HL-60/S4 treated with phorbol 12-myristate 13-acetate at 8.2 ng/mL for 4 days and 3 days (cell line): Measurements from ENCODE around the gene HLCS.

ENCODE experiments used
- in situ Hi-C: fragments of 300-500 bp; cut with MboI; formaldehyde crosslinking; loops from 2 replicates; pipeline ENCODE4 v1.15.0; 2022; ENCODE audit warnings: low sequenced_read_pairs

Gene HLCS

DNA sequence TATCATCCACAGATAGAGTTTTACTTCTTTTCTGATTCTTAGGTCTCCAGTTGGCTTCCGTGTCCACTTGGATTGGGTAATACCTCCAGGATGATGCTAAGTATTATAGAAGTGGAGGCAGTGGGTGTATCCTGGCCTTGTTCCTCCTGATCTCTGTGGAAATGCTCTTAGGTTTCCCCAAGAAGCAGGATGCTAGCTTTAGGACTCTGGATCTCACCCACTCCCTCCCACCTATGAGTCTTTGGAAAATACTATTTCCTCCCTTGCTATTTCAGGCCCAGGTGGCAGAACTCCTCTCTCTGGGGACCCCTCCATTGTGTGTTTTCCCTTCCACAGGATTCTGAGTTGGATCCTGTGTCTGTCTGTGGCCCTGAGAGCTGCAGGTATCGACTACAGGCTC is 180.9 kb downstream of the HLCS start:
- in situ Hi-C loops, result no loop called here

DNA sequence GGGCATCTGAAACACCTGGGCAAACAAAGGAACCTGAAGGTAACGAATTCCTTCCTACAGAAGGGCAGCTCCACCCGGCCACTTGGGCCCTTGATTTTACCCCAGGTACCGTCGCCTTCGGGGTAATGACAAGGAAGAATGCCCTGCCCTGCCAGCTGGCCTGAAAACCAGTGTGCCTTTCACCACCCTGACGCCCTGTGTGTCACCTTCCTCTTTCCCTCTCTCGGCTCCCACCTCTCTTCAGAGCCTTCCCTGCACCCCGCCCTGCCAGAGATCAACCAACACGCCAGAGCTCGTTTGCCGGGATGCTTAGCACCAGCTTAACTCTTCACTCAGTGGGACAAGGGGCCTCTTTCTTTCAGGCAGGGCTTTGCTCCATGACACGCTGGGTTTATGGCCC is 181.5 kb downstream of the HLCS start:
- in situ Hi-C loops, result no loop called here

DNA sequence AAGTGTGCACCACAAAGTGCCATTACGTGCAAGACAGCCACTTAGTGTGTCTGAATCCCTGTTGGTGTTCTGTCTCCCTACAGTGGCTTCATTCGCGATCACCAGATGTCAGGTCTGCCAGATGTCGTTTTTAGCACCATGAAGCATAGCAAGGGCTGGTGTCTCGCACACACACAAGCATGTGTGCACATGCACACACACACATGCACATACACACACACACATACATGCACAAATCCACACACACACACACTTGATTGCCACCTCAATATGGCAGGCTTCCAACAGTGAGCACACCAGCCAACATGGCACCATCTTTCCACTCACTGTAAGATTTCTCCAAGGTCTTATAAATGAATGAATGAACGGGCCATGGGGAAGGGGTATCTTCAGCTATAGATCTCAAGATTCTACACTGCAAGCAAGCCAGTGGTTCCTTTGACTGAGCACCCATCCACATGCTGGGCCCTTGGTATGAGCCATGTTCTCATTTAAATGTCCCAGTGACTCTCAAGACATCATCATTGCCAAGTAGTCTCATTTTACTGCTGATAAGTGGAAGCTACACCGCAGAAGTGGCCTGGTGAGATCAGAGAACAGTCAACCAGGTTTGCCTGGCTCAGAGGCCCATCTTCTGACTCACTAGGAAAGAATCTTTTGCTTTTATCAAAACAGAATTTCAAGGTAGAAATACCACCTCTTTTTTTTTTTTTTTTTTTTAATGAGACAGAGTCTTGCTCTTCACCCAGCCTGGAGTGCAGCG is 182.7 kb downstream of the HLCS start:
- in situ Hi-C loops, result no loop called here

DNA sequence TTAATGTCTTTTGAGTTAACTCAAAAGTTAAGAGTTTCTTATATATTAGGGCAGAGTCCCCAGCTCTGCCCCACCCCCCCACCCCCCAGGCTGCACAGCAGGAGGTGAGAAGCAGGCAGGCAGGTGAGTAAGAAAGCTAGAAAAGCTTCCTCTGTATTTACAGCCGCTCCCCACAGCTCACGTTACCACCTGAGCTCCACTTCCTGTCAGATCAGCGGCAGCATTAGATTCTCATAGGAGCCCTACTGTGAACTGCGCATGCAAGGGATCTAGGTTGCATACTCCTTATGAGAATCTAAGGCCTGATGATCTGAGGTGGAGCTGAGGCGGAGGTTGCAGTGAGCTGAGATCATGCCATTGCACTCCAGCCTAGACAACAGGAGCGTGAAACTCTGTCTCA is 185.6 kb downstream of the HLCS start:
- in situ Hi-C loops, result no loop called here

DNA sequence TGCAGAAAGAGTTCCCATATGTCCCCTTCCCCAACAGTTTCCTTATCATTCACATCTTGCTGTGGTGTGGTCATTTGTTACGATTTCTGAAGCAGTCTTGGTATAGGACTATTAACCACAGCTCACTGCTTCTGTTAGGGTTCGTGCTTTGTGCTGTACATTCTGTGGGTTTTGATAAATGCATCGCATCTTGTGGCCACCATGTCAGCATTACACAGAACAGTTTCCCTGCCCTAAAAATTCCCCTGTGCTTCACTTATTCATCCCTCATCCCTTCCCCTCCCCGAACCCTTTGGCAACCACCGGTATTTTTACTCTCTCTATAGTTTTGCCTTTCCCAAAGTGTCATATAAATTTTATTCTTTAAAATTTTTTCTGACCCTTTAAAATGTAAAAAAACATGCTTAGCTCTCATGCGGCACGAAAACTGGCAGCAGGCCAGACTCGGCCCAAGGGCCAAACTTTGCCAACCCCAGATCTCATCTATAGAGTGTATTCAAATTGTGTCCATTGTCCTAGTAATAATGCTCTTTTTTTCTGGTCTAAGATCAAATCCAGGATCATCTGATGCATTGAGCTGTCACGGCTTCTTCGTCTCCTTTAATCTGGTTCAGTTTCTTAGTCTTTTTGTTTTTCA is 189.4 kb downstream of the HLCS start:
- in situ Hi-C loops, result no loop called here

DNA sequence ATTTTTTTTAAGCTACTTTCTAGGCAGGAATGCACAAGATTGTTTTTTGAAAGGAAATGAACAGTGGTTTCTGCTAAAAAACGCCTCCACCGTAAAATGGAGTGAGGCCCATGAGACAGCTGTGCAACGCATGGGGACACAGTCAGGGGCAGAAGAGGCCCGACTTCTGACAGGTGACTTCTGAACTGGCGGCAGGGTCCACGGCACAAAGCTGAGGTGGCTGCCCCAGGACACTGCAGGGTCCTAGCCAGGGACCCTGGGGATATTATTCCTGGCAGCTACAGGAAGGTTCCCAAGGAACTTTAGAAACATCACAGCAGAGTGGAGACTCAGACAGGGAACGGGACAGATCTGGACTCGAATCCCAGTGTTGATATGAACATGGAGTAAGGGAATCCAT is 192.5 kb downstream of the HLCS start:
- in situ Hi-C loops, result no loop called here

DNA sequence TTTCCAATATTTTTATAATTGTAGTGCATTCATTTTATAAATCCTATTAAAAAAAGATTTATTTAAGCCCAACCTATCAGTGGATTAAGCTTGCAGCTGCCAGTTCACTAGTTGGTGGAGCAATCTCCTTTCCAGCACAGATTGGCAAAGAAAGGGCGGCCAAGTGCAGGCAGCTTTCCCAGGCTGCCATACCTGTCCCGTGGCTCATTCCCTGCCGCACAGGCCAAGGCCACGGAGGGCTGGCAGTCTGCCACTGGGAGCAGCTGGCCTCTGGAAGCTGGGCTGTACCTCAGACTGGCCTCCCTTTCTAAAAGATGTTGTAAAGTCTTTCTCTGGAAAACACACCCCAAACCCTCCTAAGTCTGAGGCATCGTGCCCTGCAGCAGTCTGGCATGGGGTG is 193.4 kb downstream of the HLCS start:
- in situ Hi-C loops, result no loop called here

DNA sequence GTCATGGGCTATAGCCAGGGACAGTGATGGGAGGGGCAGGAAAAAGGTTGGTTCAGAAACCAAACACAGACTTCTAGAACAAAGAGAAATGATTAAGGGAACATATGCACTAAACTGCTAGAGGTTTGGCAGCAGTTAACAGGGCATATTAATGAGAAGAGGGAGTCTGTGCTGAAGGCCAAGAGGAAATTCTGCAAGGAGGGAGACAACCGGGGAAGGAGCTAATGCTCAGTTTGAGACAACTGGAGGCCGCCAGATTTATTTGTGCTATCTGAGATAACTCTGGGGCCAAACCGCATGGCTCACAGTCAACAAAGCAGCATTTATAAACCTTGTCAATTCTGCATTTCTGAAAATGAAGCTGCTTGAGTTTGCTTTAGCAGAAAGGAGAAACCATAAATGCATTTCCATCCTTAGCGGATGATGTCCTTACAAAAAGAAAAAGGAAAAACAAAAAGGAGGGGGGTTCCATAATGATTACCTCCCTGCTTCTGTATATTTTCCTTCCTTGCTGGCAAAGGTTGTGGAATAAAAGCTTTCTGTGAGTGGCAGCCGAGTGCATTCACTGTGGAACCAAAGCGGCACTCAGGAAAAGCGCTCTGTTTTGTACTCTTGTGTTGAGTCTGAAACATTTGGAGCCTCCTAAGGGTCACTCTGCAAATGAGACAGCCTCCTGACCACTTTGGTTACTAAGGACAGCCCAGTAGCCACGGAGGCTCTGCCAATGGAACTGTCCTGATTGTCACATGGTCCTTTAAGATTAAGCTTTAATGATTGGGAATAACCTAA is 197.2 kb downstream of the HLCS start:
- in situ Hi-C loops, result no loop called here

DNA sequence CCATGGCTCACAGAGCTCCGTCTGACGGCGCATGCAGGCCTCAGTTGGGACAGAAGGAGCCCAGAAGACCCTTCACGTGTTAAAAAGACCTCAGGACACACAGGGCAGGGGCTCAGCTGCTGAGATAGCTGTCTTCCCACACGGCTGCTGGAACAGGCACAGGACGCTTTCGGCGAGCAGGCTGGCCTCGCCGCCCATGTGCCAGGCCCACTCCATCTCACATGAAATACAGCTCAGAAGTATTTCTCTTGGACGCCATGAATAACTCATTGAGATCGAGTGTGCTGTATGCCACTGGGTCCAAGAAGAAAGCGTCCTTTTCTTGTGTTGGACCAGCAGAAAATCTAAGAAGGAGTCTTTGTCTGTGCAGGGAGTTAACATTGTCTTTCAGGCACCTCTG is 198.0 kb downstream of the HLCS start:
- in situ Hi-C loops, result no loop called here

DNA sequence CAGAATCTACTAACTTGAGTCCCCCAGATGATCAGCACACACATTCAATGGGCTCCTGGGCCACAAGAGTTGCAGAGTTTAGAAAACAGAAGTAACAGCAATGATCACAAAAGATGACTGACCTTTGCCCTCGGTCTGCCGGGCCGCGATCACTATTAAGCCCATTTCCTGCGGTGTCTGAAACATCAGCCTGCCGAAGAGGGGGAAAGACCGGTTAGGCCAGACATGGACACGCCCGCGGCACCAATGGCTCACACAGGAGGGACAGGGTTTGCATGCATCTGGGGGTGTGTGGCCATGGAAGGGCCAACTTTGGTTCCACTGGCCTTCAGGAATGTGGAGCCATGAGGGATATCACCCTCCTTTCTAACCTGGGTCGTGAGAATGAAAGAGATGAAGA is 199.4 kb downstream of the HLCS start:
- in situ Hi-C loops, result no loop called here

DNA sequence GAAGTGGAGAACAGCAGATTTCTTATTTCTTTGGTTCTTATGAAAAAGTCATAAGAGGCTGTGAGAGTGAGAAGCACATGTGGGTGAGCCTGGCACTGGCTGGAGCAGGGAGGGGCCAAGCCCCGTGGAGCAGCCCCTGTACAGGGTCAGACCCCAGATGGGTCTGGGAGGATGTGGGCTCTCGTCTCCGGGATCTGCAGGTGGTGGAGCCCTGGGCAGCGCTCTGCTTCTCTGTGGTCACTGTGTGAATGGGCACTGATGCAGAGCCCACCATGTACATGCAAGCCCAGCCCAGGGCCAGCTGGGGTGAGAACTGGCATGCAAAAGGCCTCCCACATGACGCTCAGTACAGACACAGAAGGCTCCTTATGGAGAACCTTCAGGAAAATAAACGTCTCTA is 200.0 kb downstream of the HLCS start:
- in situ Hi-C loops, result no loop called here

DNA sequence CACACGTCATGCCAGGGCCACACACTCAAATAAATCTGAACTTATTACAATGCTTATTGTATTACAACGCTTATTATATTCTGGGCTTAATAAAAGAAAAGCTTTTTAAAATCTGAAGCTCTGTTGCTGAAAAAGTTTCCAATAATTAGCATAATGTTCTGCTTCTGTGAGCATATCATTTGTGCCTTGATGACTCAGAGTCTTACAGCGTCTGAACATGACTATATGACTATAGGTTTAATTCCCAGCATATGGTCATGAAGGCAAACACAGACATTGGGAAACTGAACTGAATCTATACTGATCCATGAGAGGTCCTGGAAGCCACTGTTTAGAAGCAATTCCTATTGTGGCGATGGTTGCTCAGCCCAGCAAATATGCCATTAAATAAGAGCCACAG is 201.2 kb downstream of the HLCS start:
- in situ Hi-C loops, result no loop called here

DNA sequence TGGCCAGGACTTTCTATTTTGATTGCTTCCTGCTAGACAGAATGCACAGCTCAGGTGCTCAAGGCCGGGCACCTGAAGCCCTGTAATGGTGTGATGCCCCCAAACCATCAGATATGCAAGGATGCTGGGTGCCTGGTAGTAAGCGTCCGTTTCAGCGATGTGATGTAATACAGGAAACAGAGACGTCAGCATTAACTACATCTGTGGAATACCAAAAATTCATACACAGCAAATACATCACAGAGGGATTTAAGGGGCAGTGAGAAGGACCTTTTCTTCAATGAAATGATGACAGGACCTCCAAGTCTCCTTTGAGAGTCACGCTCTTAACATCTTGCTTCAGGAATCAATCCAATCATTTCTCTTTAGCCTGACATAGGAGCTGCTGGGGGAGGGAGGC is 203.2 kb downstream of the HLCS start:
- in situ Hi-C loops, result no loop called here

DNA sequence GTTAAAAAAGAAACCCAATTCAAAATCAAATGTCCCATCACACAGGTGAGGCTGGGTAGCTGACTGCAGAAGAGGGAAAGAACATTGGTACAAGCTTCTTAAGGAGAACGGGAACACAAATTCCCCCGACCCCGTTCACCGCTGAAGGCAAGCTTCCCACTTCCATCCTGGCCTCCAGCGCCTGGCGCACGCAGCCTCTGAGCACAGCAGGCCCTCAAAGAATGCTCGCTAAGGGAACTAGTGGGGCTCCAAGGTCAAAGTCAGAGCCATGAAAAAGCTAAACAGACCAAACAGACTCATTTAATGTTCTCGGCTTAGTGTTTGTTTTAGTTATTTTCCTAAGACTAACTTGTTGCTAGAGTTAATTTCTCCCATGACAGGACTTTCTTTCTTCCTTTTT is 203.8 kb downstream of the HLCS start:
- in situ Hi-C loops, result no loop called here

DNA sequence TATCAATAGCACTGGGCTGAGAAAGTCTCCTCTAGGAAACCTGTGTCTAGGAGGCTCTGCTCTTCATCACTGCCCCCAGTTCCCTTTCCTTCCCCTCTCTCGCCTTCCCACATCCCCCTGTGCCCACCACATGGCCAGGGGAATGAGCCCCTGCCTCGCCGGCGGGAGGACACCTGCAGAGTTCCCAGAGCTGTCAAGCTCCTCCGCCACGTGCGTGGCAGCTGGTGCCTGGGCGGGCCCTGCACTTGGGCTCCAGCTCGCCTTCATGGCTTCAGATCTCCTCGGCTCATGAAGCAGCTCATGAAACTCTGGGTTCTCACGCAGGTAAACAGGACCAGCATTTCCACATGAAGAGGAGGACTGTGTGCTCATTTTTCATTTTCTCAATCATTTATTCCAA is 204.8 kb downstream of the HLCS start:
- in situ Hi-C loops, result no loop called here

DNA sequence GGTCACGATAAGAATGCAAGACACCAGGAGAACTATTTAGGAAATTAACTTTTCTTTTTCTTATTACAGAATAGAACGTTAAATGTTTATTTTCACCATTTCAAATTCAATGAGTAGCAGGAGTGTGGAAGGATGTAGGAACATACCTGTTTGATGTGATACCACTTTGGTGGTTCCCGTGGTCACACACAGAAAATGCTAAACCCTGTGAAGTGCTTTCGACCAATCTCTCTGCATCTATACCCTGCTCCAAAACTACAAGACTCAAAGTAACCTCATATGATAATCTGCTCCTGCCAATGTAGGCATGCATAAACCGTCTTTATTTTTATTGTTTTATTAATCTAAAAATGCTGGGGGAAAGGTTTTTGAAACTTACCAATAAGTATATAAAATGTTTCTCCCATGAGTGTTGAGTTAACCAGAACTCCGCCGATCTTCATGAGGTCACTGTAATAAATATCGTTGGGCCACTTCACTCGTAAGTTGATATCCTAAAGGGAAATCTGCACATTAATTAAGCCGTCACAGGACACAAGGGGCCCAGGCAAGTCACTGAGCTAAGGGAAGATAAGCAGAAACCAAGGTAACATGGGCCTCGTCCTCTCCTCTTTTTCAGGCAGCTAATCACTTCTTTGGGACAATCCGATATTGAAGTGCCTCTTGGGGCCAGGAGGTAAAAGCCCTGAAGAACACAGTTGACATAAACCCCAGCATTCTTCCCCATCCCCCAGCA is 207.0 kb downstream of the HLCS start:
- in situ Hi-C loops, result no loop called here

DNA sequence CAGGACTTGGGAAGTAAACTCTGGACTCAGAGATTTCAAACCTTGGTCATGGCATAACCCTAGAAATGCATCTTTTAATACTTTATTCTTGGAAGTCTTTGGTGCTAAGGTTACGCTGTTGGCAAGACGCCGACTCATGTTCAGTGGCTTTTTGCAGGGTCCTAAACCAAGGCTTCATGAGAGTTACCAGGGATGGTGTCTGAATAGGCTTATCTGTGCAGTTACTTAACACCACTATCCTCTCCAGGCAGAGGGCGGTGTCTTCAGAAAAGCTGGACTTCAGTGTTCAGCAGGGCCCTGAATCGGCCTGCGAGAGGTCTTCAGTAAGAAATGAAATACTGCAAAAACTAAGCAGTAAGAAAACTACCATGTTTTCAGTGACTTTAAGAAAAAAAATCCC is 209.3 kb downstream of the HLCS start:
- in situ Hi-C loops, result no loop called here

DNA sequence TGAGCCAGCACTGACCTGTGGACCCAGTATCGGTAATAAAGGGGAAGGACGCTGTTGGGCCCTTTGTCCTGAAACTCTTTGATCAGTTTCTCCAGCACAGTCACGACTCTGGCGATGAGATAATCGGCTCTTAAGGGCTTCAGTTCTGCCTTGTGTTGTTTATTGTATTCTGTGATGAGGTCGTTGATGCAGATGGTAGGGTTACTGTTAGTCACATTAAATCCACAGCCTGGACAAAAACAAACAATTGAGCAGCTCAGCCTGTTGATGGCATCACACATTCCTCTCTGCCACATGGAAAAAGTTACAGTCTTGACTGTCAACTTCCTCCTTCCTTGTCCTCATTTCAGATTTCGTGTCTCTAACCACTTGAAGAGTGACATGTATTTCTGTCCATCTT is 209.9 kb downstream of the HLCS start:
- in situ Hi-C loops, result no loop called here

DNA sequence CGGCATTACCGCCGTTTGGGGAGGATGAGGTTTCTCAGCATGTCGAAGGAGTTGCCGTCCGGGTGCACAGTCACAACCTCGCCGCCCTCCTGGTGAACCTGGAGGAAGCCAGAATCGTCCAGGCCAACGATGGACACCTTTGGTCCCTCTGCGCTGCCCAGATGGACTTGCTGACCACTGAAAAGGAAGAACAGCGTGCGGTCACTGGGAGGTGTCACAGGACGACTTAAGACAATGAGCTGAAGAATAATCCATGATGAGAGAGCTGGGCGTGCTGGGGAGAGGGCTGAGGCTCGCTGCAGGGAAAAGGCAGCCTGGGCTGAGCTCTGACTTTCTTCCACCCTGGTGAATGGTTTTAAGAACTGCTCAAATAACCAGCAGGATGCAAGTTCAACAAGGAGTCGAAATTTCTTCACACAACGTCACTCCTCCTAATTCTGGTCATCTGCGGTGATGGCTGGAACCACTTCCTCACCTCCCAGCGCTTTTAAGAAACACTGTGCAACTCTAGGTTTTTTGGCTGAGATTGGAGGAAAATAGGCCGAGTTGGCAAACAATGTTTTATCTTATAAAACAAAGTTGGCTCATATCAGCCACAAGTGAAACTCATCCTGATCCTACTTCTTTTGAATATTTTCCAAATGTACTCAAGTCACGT is 212.1 kb downstream of the HLCS start:
- in situ Hi-C loops, result no loop called here

DNA sequence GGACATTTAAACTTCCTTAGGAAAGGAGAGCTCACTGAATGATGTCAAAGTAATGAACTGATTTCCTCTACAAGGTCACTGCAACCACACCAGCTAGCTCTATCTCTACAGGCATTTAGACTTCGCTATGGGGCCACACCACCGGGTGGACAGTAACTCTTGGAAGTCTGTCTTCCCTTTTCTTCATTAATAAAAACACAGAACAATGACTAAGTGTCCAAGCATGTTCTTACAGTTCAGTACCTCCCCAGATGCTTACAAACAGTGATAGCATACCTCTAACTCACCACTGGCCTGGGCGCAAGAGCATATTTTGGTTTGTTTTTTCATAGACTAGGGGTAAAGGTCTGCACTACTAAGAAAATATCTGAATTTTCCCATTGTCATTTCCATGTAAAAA is 212.9 kb downstream of the HLCS start:
- in situ Hi-C loops, result no loop called here

DNA sequence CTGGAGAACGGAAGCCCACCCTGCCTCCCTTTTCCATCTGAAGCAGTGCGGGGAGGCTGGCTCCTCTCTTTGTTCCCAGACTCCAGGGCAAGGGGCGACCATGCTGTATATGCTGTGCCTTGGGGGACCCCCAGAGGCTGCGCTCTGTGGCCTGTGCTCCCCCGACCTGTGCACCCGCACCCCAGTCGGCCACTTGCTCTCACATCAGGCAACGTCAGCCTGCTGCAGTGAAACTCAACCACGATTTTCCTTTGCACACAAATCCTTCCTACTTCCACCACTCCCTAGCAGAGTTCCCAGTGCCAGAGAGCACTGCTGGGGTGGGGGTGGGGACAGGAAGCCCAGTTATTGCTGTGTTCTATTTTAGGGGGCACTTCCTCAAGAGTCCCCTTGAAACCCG is 215.1 kb downstream of the HLCS start:
- in situ Hi-C loops, result no loop called here
